Body of pancreas (tissue), 4 donors: ENCODE measurements around the gene ERO1B.

Source experiments
- CTCF ChIP-seq, 7 experiments: fragments of 450-650 bp in 4 of 7; fragments of 200-600 bp in 3 of 7; sonication (generic) in 3 of 7; IDR thresholded peaks; one replicate each; pipeline ENCODE4 v1.5.1; 2016 to 2019; ENCODE audit warnings: antibody characterized with exemption in 7 of 7
- POLR2A ChIP-seq, 3 donors: fragments of 450-650 bp; IDR thresholded peaks; one replicate each; pipeline ENCODE4 v1.6.1; 2016; ENCODE audit warnings: antibody characterized with exemption in 3 of 3, mild to moderate bottlenecking in 2 of 3

- no peak for TF ChIP-seq CTCF (IDR thresholded peaks at IDR 0.05)
- TF ChIP-seq POLR2A (IDR thresholded peaks at IDR 0.05) = no peak
These were observed 46.6 kb downstream of the ERO1B start for GRCh38 chr1:236235116-236235515.
